GM12875 (cell line): ENCODE measurements around the gene LITAFD.

ENCODE experiments used
- H3K4me3 ChIP-seq: one replicate; pipeline ENCODE4 v1.5.1; 2011; ENCODE audit warnings: low read depth, low read length, control low read depth
- CTCF ChIP-seq: IDR thresholded peaks from 2 replicates; pipeline ENCODE4 v1.5.1; 2011; ENCODE audit warnings: low read depth, mild to moderate bottlenecking, control low read depth, inconsistent platforms, low read length, moderate library complexity, borderline replicate concordance; ENCODE audit not compliant: insufficient read depth

The LITAFD gene

GRCh38 chr16:8864480-8865110, 17.6 kb upstream of the LITAFD start:
- TF ChIP-seq CTCF, result no peak
- no peak overlapping the region for H3K4me3 ChIP-seq

DNA sequence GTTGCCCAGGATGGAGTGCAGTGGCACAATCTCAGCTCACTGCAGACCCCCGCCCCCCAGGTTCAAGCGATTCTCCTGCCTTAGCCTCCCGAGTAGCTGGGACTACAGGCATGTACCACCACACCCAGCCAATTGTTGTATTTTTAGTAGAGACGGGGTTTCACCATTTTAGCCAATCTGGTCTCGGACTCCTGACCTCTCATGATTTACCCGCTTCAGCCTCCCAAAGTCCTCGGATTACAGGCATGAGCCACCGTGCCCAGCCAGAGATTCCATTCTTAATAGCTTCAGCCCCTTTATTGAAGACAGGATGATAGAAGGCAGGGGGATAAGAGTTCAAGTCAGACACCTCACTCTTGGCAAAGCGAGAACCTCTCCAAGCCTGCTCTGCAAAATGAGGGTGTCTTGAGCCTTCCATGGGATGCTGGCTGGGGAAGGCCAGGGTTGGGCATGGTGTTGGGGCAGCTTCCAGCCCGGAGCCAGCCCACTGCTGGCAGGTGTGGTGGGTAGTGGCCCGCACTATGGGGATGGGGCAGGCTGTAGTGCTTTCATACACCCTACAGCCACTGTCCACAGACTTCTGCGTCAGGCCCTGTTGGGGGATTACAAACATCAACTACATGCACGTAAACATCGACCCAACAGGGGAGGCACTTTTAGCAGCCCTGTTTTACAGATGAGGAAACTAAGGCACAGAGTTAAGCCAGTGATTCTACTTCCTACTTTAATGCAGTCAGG, 16.8 kb upstream of the LITAFD start:
- H3K4me3 ChIP-seq, result no peak overlapping the region
- no peak for TF ChIP-seq CTCF

DNA sequence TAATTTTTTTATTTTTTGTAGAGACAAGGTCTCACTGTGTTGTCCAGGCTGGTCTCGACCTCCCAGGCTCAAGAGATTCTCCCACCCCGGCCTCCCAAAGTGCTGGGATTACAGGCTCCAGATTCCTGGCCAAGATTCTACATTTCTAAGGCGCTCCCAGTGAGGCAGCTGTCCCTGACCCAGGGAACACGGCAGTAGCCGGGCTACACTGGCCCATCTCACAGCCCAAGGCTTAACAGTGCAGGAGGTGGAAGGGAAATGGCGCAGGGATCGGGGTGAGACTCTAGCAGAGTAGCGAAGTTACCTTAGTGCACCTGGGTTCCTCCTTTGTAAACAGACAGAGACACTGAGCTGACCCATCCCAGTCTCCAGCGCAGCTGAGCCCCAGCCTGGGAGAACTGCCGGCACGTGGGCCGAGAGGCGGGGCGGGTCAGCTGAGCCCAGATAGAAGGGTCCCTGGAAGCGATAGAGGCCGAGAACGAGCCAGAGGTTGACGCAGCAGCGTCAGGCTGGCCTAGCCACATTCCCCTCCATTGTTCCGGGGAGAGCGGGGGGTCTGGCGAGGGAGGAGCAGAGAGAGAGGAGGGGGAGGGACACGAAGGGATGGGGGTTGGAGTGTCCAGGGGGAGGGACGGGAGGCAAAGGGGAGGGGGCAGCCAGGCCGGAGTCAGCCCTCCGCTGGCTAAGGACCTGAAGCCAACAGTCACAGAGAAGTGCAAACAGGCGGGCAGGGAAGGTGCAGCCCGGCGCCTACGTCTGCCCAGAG, 15.8 kb upstream of the LITAFD start:
- TF ChIP-seq CTCF, result no peak
- H3K4me3 ChIP-seq, result peak overlapping the region; percentile 57

DNA sequence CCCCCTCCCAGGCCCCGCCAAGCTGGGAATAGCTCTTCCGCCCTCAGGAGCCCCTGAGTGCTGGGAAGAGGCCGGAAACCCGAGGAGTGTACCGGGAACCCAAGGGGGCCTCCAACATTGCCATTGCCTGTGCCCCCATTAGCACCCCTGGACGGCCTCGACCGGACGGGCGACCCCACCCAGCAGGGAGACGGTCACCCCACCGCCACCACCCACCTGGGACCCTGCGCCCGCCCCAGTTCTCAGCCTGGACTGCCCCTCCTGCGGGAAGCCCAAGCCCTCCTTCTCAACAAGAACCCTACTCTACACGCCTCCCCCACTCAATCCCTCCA, 15.3 kb upstream of the LITAFD start:
- H3K4me3 ChIP-seq, result peak overlapping the region; percentile 57
- TF ChIP-seq CTCF, result no peak

DNA sequence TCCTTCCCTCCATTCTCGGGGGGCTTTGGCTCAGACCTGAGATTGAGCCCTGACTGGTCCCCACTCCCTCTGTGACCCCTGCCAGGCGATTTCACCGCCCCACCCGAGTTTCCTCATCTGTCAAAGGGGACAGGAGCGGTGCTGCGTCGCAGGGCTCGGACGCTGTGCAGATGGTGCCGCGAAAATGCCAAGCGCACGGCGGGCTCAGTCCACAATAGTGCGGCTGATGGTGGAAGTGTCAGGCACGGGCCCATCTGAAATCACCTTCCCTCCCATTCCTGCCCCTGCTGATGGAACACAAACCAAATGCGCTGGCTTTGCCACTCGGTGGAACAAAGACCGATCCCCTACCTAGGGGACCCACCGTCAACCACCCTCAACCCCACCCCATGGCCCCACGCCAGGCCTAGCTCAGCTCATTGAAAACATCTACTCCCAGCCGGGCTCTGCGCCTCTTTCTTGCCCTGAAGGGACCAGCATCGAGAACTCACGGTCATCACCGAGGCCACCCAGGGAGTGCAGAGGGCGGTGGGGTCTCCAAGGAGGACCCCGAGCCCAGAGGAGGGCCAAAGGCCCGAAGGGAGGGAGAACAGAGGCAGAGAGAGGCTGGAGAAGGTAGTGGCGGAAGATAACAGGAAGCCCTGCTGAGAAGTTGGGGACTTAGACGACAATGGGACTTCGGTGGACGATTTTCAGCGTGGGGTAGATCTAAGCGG, 14.8 kb upstream of the LITAFD start:
- no peak for TF ChIP-seq CTCF
- peak overlapping the region; percentile 57 for H3K4me3 ChIP-seq

DNA sequence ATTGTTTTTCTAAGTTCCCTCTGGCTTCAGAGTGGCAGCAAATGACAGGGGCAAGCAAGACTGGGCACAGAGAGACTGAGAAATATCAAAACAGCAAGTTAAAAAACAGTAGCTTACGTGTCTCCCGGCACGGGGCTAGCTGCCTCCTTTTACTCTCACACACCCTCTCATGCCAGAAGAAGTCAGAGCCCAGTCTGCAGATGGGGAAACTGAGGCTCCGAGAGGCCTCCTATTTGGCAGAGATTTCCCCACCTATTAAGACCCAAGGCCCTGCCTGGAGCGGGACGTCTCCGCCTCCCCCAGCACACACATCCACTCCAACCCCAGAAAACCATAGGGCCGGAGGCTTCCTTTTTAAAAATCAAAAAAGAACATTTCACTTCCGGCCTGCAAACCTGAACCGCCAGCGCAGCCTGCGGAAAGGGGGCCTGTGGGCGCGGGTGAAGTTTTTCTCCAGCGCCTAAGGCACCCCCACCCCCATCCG, 14.2 kb upstream of the LITAFD start:
- no peak for TF ChIP-seq CTCF
- H3K4me3 ChIP-seq, result peak overlapping the region; percentile 57
